ENCODE results near the gene SYNE2.
A peak's percentile ranks its signal among the peaks of the same experiment; 100 is the strongest.

The SYNE2 gene

GRCh38 chr14:64110802-64111201, 258.0 kb downstream of the SYNE2 start:
- H3K4me3 ChIP-seq (ENCODE audit: low read depth, low read length): no peak overlapping the region
- TF ChIP-seq POLR2A (IDR thresholded peaks at IDR 0.05; ENCODE audit: extremely low read depth, insufficient read length): no peak
- TF ChIP-seq MAX (IDR thresholded peaks at IDR 0.05; ENCODE audit: low read depth, low read length): no peak
- no peak for TF ChIP-seq CTCF (IDR thresholded peaks at IDR 0.05; ENCODE audit: low read depth, low read length)
- TF ChIP-seq MYC (IDR thresholded peaks at IDR 0.05; ENCODE audit: low read depth, low read length): no peak
- peak; percentile 15 for DNase-seq (ENCODE audit: low read depth)

- H3K4me3 ChIP-seq (ENCODE audit: low read depth, low read length): no peak overlapping the region
- peak; percentile 32 for DNase-seq (ENCODE audit: low read depth)
- no peak for TF ChIP-seq MAX (IDR thresholded peaks at IDR 0.05; ENCODE audit: low read depth, low read length)
- no peak for TF ChIP-seq CTCF (IDR thresholded peaks at IDR 0.05; ENCODE audit: low read depth, low read length)
- no peak for TF ChIP-seq MYC (IDR thresholded peaks at IDR 0.05; ENCODE audit: low read depth, low read length)
- no peak for TF ChIP-seq POLR2A (IDR thresholded peaks at IDR 0.05; ENCODE audit: extremely low read depth, insufficient read length)
Observed at GRCh38 chr14:64112867-64113678, 260.3 kb downstream of the SYNE2 start.

- no peak overlapping the region for H3K4me3 ChIP-seq (ENCODE audit: low read depth, low read length)
- peak; percentile 93 for DNase-seq (ENCODE audit: low read depth)
- TF ChIP-seq MAX (IDR thresholded peaks at IDR 0.05; ENCODE audit: low read depth, low read length) (no peak), POLR2A (IDR thresholded peaks at IDR 0.05; ENCODE audit: extremely low read depth, insufficient read length) (no peak), MYC (IDR thresholded peaks at IDR 0.05; ENCODE audit: low read depth, low read length) (no peak), CTCF (IDR thresholded peaks at IDR 0.05; ENCODE audit: low read depth, low read length) (no peak)
Observed at GRCh38 chr14:64114166-64114565, 261.4 kb downstream of the SYNE2 start.

- peak; percentile 13 for DNase-seq (ENCODE audit: low read depth)
- no peak overlapping the region for H3K4me3 ChIP-seq (ENCODE audit: low read depth, low read length)
- no peak for TF ChIP-seq CTCF (IDR thresholded peaks at IDR 0.05; ENCODE audit: low read depth, low read length)
- TF ChIP-seq MYC (IDR thresholded peaks at IDR 0.05; ENCODE audit: low read depth, low read length): no peak
- TF ChIP-seq MAX (IDR thresholded peaks at IDR 0.05; ENCODE audit: low read depth, low read length): no peak
- TF ChIP-seq POLR2A (IDR thresholded peaks at IDR 0.05; ENCODE audit: extremely low read depth, insufficient read length): no peak
Observed at GRCh38 chr14:64114796-64115195, 262.0 kb downstream of the SYNE2 start.

GRCh38 chr14:64115401-64115800, 262.6 kb downstream of the SYNE2 start:
- peak; percentile 55 for DNase-seq (ENCODE audit: low read depth)
- TF ChIP-seq MYC (IDR thresholded peaks at IDR 0.05; ENCODE audit: low read depth, low read length) (no peak), MAX (IDR thresholded peaks at IDR 0.05; ENCODE audit: low read depth, low read length) (no peak), CTCF (IDR thresholded peaks at IDR 0.05; ENCODE audit: low read depth, low read length) (no peak), POLR2A (IDR thresholded peaks at IDR 0.05; ENCODE audit: extremely low read depth, insufficient read length) (no peak)
- no peak overlapping the region for H3K4me3 ChIP-seq (ENCODE audit: low read depth, low read length)

Data from NB4 (cell line).